Fibroblast of the conjunctiva (primary cell): ENCODE results near the gene C1orf226.
"Not testable (repeated sequence)": the region's sequence is repeated elsewhere in the genome, so short reads cannot be mapped to it uniquely, and the experiment has no call there.

ENCODE experiments used
- DNase-seq: peaks from one replicate; pipeline ENCODE4 v3.0.0-alpha.2; 2010; ENCODE audit warnings: low read depth

Gene C1orf226

DNA sequence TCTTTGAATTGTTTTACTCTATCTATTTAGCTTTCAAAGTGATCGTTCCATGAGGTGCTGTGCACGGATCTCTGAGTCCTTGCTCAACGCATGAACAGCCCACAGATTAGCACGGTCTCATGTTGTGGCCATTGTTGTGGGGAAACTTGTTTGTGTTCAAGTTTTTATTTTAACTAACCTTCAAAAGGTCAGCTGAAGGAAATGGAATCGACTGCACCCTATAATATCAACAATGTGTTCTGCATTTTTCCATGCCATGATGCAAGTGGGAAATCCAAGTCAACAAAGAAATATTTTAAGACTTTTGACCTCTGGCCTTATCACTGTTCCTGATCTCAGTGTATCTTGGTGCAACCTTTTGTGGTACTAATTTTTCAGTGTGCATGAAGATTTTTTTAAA lies 24.3 kb downstream of the C1orf226 start:
- DNase-seq, result no peak

DNA sequence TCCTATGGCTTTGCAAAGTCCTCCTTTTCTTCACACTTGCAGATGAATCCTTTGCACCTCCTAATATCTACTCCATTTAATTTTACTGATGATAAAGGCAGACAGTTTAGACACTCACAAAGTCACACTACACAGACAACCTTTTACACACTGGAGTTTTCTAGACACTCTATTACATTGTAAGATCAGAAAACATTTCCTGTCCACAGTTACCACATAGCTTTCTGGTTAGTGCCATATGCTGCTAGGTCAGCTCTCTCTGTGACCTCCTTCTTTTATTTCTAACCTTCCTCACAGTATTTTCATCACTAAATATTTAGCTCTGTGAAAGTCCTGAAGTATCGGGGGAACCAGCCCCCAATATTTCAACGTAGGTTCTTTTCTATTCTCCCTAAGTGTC lies 25.3 kb downstream of the C1orf226 start:
- DNase-seq, result no peak

DNA sequence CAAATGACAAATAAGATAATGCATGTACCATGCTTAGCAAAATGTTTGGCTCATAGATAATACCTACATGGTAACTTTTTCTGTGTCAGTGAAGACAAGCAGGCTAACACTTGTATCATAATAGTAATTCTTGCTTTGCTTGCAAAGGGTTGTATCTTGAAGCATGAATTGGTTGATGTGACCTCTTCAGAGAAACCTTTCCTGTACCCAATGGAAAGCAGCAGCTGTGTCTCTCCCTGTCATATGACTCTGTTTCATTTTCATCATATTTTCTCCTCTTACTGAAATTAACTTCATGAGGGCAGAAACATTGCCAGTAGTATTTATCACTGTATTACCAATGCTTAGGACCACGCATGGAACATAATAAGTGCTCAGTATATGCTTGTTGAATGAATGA lies 26.0 kb downstream of the C1orf226 start:
- DNase-seq, result no peak

DNA sequence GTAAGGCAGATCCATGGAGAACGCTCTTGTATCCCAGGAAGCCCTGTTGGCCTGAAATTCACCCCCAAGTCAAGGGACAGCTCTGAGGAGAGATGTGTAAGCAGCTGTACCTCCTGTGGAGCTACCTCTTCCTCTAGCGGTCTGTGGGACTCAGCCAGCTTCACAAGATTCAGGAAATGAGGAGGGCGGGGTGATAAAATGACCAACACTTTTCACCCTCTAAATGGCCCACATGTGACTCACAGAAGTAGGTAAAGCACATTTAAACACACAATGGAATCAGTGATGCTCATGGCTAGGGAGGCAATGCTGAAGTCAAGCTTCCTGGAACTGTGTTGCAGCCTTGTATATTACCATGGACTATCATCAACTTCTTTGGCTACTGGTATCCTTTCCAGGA lies 30.5 kb downstream of the C1orf226 start, which contains the start of gene SH2D1B:
SH2D1B (minus strand) TSS at position 135 of the 400 bp plus-strand sequence; CDS start at position 15, 120 bp downstream.
- DNase-seq, result no peak

DNA sequence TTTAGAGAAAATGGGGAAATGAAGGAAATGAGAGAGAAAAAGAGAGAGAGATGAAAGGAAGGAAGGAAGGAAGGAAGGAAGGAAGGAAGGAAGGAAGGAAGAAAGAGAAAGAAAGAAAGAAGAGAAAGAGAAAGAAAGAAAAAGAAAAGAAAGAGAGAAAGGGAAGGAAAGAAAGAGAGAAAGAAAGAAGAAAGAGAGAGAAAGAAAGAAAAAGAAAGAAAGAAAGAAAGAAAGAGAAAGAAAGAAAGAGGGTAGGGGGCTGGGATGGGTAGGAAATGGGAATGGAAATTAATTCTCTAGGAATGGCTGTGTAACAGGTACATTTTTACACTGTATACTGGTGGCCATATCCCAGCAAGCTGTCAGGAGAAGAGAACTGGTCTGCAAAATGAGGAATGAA lies 34.7 kb downstream of the C1orf226 start:
- DNase-seq, result no peak

DNA sequence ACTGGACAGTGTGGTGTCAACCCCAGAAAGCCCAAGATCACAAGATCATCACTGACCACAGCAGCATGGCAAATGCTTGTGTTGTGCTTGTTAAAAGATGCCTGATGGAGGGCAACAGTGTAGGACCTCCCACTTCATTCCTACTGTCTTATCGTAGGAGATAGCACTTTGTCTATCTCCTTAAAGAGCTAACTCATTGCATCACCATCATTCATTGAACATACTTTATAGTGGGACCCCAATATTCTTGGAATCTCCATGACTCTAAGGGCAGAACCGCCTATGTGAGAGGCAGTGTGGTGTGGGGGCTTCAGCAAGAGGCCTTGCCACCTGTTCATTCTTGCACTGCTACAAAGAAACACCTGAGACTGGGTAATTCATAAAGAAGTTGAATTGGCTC lies 35.4 kb downstream of the C1orf226 start:
- no peak for DNase-seq

DNA sequence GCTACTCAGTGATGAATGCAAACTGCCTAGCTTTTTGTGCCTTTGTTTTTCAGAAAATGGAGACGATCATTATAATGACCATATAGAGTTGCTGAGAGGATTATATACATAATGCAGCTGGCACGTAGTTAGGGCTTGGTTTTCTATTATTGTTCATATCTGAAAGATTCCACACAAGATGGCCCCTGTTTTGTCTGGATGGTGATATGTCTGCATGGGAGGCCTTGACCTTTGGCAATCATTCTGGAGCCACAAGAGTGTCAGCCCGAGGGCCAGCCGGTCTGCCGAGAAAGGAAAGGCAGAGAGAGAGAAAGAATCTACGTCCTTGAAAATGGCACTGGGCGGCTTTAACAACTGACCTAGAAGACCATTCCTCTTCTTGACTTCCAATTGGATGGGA lies 36.1 kb downstream of the C1orf226 start:
- DNase-seq, result no peak

DNA sequence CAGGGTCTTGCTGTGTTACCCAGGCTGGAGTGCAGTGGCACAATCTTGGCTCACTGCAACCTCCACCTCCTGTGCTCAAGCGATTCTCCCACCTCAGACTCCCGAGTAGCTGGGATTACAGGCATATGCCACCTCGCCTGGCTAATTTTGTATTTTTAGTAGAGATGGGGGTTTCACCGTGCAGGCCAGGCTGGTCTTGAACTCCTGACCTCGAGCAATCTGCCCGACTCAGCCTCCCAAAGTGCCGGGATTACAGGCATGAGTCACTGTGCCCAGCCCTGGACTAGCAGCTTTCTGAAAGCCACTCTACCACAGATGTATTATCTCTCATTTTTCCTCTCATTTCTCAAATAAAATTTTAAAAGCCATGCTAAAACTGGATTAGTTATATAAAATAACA lies 37.1 kb downstream of the C1orf226 start:
- DNase-seq, result not testable (repeated sequence)

DNA sequence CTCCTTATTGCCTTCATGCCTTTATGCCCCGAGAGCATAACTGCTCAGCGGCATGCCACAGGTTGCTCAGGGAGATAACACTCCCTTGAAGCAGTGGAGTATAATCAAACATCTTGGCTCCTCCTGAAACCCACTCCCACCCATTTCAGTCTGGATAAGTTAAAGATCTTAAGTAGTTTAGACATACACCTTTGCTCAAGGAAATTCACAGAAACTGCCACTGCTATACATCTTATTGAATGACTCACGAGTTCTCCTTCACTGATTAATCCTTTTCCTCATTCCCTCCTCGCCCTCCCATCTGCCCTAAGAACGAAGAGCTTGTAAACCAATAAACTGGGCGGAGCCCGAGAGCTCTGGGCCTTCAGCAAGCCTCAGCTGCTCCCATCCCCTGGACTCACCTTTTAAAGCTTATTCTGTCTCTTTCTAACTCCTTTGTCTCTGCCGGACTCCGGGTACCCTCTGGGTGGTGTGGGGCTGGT lies 38.0 kb downstream of the C1orf226 start:
- not testable (repeated sequence) for DNase-seq

DNA sequence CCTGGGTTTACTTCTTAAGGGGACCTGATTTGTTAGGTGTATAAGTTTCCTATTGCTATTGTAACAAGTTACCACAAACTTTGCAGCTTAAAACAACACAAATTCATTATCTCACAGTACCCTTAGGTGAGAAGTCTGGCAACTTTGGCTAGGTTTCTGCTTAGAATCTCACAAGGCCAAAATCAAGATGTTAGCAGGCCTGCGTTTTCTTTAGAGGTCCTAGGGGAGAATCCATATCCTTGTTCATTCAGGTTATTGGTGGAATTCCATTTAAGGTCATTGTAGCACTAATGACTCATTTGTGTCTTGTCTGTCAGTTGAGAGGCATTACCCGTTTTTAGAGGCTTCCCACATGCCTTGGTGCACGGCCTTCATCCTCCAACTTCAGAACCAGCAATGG lies 38.6 kb downstream of the C1orf226 start:
- DNase-seq, result no peak

DNA sequence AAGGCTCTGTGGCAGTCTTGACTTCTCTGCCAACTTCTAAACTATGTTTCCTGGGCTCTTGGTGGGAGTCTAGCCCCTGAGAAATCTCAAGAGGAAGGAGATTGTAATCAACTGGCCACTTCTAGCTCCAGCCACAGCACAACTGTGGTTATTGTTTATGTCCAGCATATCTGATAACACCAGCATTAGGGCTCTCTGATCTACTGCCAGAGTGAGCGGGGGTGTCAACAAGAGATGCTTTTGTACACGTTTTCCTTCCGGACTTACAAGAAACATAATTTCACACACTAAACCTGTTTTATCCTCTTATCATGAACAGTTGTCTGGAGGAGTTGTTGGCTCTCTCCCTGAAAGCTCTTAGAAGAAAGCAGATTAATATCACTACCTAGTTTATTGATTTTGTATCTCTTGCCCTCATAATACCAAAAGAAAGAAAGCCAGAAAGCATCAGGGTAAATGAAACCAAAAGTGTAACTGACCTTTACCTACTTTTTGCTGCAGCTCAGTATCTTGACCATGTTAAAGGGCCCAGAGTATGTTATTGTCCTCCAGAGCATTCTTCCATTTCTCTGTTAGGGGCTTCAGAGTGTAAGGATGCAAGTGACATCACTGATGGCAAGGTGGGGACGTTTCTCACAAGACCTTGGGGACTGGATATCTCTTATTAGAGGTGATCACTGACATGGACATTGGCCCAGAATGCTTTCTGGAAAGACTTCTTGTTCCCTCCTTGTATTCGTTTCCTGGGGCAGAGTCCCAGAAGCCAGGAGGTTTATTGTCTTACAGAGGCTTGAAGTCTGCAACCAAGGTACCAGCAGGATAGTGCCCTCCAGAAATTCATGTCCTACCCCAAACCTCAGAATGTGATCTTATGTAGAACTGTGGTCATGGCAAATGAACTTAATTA lies 40.0 kb downstream of the C1orf226 start:
- no peak for DNase-seq

DNA sequence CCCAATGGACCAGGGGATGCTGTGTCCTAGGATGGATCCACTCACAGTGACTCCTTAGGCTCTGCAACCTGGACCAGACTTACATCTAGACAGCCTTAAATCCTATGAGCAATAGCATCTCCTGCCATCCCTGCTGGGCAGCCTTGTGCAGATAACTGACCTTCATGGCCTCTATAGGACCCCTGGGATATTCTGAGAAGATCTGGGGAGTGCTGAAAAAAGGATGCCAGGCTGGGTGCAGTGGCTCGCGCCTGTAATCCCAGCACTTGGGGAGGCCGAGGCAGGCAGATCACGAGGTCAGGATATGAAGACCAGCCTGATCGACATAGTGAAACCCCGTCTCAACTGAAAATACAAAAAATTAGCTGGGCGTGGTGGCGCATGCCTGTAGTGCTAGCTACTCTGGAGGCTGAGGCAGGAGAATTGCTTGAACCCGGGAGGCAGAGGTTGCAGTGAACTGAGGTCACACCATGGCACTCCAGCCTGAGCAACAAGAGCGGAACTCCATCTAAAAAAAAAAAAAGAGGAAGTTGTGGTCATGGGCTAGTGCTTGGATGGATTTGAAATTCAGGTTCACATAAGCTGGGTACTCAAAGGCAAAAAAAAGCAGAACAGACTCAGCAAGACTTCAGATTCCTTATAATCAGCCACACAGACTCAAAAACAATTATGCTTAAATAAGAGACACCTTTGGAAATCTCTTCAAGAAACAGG lies 41.3 kb downstream of the C1orf226 start:
- no peak for DNase-seq

DNA sequence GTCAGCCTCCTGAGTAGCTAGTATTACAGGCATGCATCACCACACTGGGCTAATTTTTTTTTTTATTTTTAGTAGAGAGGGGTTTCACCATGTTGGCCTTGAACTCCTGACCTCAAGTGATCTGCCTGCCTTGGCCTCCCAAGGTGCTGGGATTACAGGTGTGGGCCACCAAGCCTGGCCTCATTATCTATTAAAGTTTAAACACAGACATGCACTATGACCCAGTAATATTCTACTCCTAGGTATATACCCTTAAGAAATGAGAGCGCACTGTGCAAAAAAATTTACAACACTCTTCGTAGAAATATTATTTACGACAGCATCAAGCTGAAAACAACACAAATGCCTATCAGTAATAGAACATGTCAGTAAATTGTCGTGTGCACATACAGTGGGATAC lies 49.1 kb downstream of the C1orf226 start:
- DNase-seq, result no peak

DNA sequence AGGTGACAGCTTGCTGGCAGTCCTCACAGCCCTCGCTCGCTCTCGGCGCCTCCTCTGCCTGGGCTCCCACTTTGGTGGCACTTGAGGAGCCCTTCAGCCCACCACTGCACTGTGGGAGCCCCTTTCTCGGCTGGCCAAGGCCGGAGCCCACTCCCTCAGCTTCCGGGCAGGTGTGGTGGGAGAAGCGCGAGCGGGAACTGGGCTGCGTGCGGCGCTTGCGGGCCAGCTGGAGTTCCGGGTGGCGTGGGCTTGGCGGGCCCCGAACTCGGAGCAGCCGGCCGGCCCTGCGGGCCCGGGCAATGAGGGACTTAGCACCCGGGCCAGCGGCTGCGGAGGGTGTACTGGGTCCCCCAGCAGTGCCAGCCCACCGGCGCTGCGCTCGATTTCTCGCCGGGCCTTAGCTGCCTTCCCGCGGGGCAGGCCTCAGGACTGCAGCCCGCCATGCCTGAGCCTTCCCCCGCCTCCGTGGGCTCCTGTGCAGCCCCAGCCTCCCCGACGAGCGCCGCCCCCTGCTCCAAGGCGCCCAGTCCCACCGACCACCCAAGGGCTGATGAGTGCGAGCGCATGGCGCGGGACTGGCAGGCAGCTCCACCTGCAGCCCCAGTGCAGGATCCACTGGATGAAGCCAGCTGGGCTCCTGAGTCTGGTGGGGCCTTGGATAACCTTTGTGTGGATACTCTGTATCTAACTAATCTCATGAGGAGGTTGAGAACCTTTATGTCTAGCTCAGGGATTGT lies 51.6 kb downstream of the C1orf226 start:
- DNase-seq, result not testable (repeated sequence)
